Keratinocyte (primary cell): Measurements from ENCODE around the gene DIP2B.

ENCODE experiments used
- EZH2 ChIP-seq: IDR thresholded peaks from one replicate; pipeline ENCODE4 v1.6.1; 2012; ENCODE audit warnings: inconsistent platforms, mild to moderate bottlenecking, low read length, moderate library complexity
- TF ChIP-seq, protein P1 (sequence below), 3 experiments: IDR thresholded peaks in 1 of 3; conservative IDR thresholded peaks in 1 of 3; optimal IDR thresholded peaks in 1 of 3; 2 replicates in 2 of 3; 3 replicates in 1 of 3; pipeline versions ENCODE3 to v1.5.1; 2011; ENCODE audit warnings: low read length in 3 of 3, mild to moderate bottlenecking in 3 of 3, moderate library complexity in 2 of 3, control low read depth in 1 of 3, inconsistent platforms in 1 of 3; ENCODE audit not compliant: insufficient read depth in 2 of 3; ENCODE audit errors: extremely low read depth in 1 of 3

DNA sequence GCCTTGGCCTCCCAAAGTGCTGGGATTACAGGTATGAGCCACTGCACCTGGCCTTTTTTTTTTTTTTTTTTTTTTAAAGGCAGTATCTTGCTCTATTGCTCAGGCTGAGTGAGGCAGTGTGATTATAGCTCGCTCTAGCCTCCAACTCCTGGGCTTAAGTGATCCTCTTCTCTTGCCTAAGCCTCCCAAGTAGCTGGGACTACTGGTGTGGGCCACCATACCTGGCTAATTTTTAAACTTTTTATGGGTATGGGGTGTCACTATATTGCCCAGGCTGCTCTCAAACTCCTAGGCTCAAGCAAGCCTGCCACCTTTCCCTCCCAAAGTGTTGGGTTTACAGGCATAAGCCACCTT, 58.6 kb downstream of the DIP2B start:
- TF ChIP-seq, protein P1, sequence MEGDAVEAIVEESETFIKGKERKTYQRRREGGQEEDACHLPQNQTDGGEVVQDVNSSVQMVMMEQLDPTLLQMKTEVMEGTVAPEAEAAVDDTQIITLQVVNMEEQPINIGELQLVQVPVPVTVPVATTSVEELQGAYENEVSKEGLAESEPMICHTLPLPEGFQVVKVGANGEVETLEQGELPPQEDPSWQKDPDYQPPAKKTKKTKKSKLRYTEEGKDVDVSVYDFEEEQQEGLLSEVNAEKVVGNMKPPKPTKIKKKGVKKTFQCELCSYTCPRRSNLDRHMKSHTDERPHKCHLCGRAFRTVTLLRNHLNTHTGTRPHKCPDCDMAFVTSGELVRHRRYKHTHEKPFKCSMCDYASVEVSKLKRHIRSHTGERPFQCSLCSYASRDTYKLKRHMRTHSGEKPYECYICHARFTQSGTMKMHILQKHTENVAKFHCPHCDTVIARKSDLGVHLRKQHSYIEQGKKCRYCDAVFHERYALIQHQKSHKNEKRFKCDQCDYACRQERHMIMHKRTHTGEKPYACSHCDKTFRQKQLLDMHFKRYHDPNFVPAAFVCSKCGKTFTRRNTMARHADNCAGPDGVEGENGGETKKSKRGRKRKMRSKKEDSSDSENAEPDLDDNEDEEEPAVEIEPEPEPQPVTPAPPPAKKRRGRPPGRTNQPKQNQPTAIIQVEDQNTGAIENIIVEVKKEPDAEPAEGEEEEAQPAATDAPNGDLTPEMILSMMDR (optimal IDR thresholded peaks at IDR 0.05 in 1 of 3, IDR thresholded peaks at IDR 0.05 in 1 of 3, conservative IDR thresholded peaks at IDR 0.05 in 1 of 3; ENCODE audit: extremely low read depth in 1 of 3, insufficient read depth in 2 of 3, low read length in 3 of 3) = no peak
- no peak for TF ChIP-seq EZH2
